ENCODE data around the gene ID1. TPM values are rescaled to one million over a fixed set of nuclear protein-coding genes. Genes with fewer than 3 reads are reported as not detected.
A peak's percentile ranks its signal among the peaks of the same experiment; 100 is the strongest.
"Not testable (repeated sequence)": the region's sequence is repeated elsewhere in the genome, so short reads cannot be mapped to it uniquely, and the experiment has no call there.

ID1 gene
- total RNA-seq, 1 experiment from 2014 or later, result 396 TPM

GRCh38 chr20:31606804-31607639 lies 1.9 kb downstream of the ID1 start:
- no peaks in the 10 kb centered on the region for H3K27me3 ChIP-seq
- no peaks in the 10 kb centered on the region for H3K9me3 ChIP-seq

GRCh38 chr20:31607640-31608250 lies 2.7 kb downstream of the ID1 start:
- no peaks in the 10 kb centered on the region for H3K27me3 ChIP-seq
- no peak for DNase-seq
- peak overlapping the region; percentile 69 for H3K4me3 ChIP-seq
- peaks cover 18% of the 10 kb centered on the region for H3K36me3 ChIP-seq
- no peaks in the 10 kb centered on the region for H3K9me3 ChIP-seq

More at GRCh38 chr20:31606804-31607639, 1.9 kb downstream of the ID1 start:
- Histone ChIP-seq H3K4me3 (peak overlapping the region; percentile 69), H3K36me3 (peaks cover 18% of the 10 kb centered on the region)
- peak; percentile 74 for DNase-seq

- peak; percentile 56 for DNase-seq
- H3K27me3 ChIP-seq, result no peaks in the 10 kb centered on the region
- H3K9me3 ChIP-seq, result no peaks in the 10 kb centered on the region
- H3K4me3 ChIP-seq, result no peak overlapping the region
- peaks cover 18% of the 10 kb centered on the region for H3K36me3 ChIP-seq
These were observed 3.3 kb downstream of the ID1 start for GRCh38 chr20:31608251-31608945.

- H3K4me3 ChIP-seq, H3K9me3 ChIP-seq, H3K36me3 ChIP-seq, H3K27me3 ChIP-seq, DNase-seq: not testable (repeated sequence)
These were observed 7.2 kb downstream of the ID1 start for GRCh38 chr20:31612271-31612640.

GRCh38 chr20:31615416-31615815 lies 10.3 kb downstream of the ID1 start:
- DNase-seq, result no peak
- Histone ChIP-seq H3K27me3 (no peaks in the 10 kb centered on the region), H3K4me3 (no peak overlapping the region)

GRCh38 chr20:31617432-31618104 lies 12.5 kb downstream of the ID1 start:
- H3K4me3 ChIP-seq, result no peak overlapping the region
- H3K9me3 ChIP-seq, result no peaks in the 10 kb centered on the region
- H3K36me3 ChIP-seq, result no peaks in the 10 kb centered on the region
- no peak for DNase-seq
- no peaks in the 10 kb centered on the region for H3K27me3 ChIP-seq

More at GRCh38 chr20:31615416-31615815, 10.3 kb downstream of the ID1 start:
- no peaks in the 10 kb centered on the region for H3K36me3 ChIP-seq
- H3K9me3 ChIP-seq, result no peaks in the 10 kb centered on the region

- H3K36me3 ChIP-seq, result no peaks in the 10 kb centered on the region
- no peaks in the 10 kb centered on the region for H3K9me3 ChIP-seq
- no peak for DNase-seq
- H3K4me3 ChIP-seq, result no peak overlapping the region
- no peaks in the 10 kb centered on the region for H3K27me3 ChIP-seq
These were observed 15.2 kb downstream of the ID1 start for GRCh38 chr20:31620246-31620645.

- H3K36me3 ChIP-seq, H3K27me3 ChIP-seq, H3K9me3 ChIP-seq, H3K4me3 ChIP-seq, DNase-seq: not testable (repeated sequence)
These were observed 18.0 kb downstream of the ID1 start for GRCh38 chr20:31623123-31623505.

- not testable (repeated sequence) for H3K9me3 ChIP-seq, H3K4me3 ChIP-seq, H3K27me3 ChIP-seq, DNase-seq, H3K36me3 ChIP-seq
These were observed 21.4 kb downstream of the ID1 start for GRCh38 chr20:31626534-31626933.

GRCh38 chr20:31628057-31628456 lies 23.0 kb downstream of the ID1 start:
- DNase-seq, H3K4me3 ChIP-seq, H3K9me3 ChIP-seq, H3K36me3 ChIP-seq, H3K27me3 ChIP-seq: not testable (repeated sequence)

GRCh38 chr20:31630187-31630790 lies 25.2 kb downstream of the ID1 start:
- no peaks in the 10 kb centered on the region for H3K36me3 ChIP-seq
- H3K27me3 ChIP-seq, result no peaks in the 10 kb centered on the region
- H3K9me3 ChIP-seq, result no peaks in the 10 kb centered on the region
- no peak overlapping the region for H3K4me3 ChIP-seq
- DNase-seq, result no peak

GRCh38 chr20:31632548-31633338 lies 27.7 kb downstream of the ID1 start:
- Histone ChIP-seq H3K9me3 (no peaks in the 10 kb centered on the region), H3K4me3 (no peak overlapping the region), H3K36me3 (no peaks in the 10 kb centered on the region), H3K27me3 (no peaks in the 10 kb centered on the region)
- DNase-seq, result no peak

- Histone ChIP-seq H3K4me3 (no peak overlapping the region), H3K27me3 (no peaks in the 10 kb centered on the region), H3K9me3 (no peaks in the 10 kb centered on the region), H3K36me3 (no peaks in the 10 kb centered on the region)
- no peak for DNase-seq
These were observed 28.3 kb downstream of the ID1 start for GRCh38 chr20:31633339-31633914.

GRCh38 chr20:31637660-31638059 lies 32.6 kb downstream of the ID1 start, which contains the start of gene COX4I2:
Gene COX4I2, plus strand, starts transcription at chr20:31637912. Its CDS starts 1,106 bp downstream, at chr20:31639018.
- Histone ChIP-seq H3K27me3 (no peaks in the 10 kb centered on the region), H3K9me3 (no peaks in the 10 kb centered on the region), H3K36me3 (no peaks in the 10 kb centered on the region), H3K4me3 (no peak within 1 kb of the TSS)
- DNase-seq, result no peak

GRCh38 chr20:31638317-31638716 lies 33.2 kb downstream of the ID1 start:
- Histone ChIP-seq H3K27me3 (no peaks in the 10 kb centered on the region), H3K4me3 (no peak overlapping the region), H3K9me3 (no peaks in the 10 kb centered on the region), H3K36me3 (no peaks in the 10 kb centered on the region)
- no peak for DNase-seq

- Histone ChIP-seq H3K9me3 (no peaks in the 10 kb centered on the region), H3K36me3 (no peaks in the 10 kb centered on the region), H3K4me3 (no peak overlapping the region), H3K27me3 (no peaks in the 10 kb centered on the region)
- DNase-seq, result no peak
These were observed 33.7 kb downstream of the ID1 start for GRCh38 chr20:31638816-31639215.

All from MG63 (cell line).